Vagina (tissue), 2 donors: ENCODE data around the gene FBXO28. TPM values are rescaled to one million over a fixed set of nuclear protein-coding genes. Genes with fewer than 3 reads are reported as not detected.

Experiments used
- DNase-seq, 2 donors: peaks; one replicate each; pipeline ENCODE4 v3.0.0-alpha.2; 2017; ENCODE audit errors: extremely low spot score in 2 of 2
- H3K27ac ChIP-seq: fragments of 200-600 bp; sonication (generic); one replicate; pipeline ENCODE4 v1.5.1; 2019
- H3K27me3 ChIP-seq: fragments of 200-600 bp; sonication (generic); one replicate; pipeline ENCODE4 v1.5.1; 2019
- H3K36me3 ChIP-seq, 2 donors: fragments of 200-600 bp; sonication (generic); one replicate each; pipeline ENCODE4 v1.5.1; 2017 to 2019
- H3K4me1 ChIP-seq: fragments of 200-600 bp; sonication (generic); one replicate; pipeline ENCODE4 v1.5.1; 2019
- H3K4me3 ChIP-seq, 2 donors: fragments of 200-600 bp; sonication (generic); 1 replicate in 1 of 2; 2 replicates in 1 of 2; pipeline ENCODE4 v1.5.1; 2016 to 2019
- H3K9me3 ChIP-seq: fragments of 200-600 bp; sonication (generic); one replicate; pipeline ENCODE4 v1.5.1; 2019
- POLR2A ChIP-seq, 2 donors: fragments of 450-650 bp; IDR thresholded peaks; one replicate each; pipeline ENCODE4 v1.6.1; 2017; ENCODE audit warnings: antibody characterized with exemption in 2 of 2, mild to moderate bottlenecking in 2 of 2, moderate library complexity in 2 of 2
- POLR2AphosphoS5 ChIP-seq, 2 donors: sonication (generic); formaldehyde crosslinking; IDR thresholded peaks; one replicate each; pipeline ENCODE4 v1.9.0; 2017; ENCODE audit warnings: antibody characterized with exemption in 2 of 2, mild to moderate bottlenecking in 2 of 2, low read depth in 1 of 2; ENCODE audit not compliant: insufficient read depth in 1 of 2
- intact Hi-C: fragments of 100-400 bp; cut with DNase I; formaldehyde crosslinking; loops from one replicate; pipeline ENCODE4 v1.15.1; 2023
- total RNA-seq: library from RNA; depleted of rRNA; stranded (reverse); fragments of >200 nt; gene quantifications from one replicate; pipeline ENCODE4 v1.2.3, GENCODE V29; 2016
- TF ChIP-seq, protein P1 (sequence below), 3 experiments: fragments of 450-650 bp in 2 of 3; fragments of 200-600 bp in 1 of 3; sonication (generic) in 1 of 3; IDR thresholded peaks; one replicate each; pipeline ENCODE4 v1.5.1; 2017 to 2019; ENCODE audit warnings: antibody characterized with exemption in 3 of 3, mild to moderate bottlenecking in 2 of 3, moderate library complexity in 2 of 3

The FBXO28 gene
- total RNA-seq, 1 donor from 2014 or later, result 20.1 TPM

DNA sequence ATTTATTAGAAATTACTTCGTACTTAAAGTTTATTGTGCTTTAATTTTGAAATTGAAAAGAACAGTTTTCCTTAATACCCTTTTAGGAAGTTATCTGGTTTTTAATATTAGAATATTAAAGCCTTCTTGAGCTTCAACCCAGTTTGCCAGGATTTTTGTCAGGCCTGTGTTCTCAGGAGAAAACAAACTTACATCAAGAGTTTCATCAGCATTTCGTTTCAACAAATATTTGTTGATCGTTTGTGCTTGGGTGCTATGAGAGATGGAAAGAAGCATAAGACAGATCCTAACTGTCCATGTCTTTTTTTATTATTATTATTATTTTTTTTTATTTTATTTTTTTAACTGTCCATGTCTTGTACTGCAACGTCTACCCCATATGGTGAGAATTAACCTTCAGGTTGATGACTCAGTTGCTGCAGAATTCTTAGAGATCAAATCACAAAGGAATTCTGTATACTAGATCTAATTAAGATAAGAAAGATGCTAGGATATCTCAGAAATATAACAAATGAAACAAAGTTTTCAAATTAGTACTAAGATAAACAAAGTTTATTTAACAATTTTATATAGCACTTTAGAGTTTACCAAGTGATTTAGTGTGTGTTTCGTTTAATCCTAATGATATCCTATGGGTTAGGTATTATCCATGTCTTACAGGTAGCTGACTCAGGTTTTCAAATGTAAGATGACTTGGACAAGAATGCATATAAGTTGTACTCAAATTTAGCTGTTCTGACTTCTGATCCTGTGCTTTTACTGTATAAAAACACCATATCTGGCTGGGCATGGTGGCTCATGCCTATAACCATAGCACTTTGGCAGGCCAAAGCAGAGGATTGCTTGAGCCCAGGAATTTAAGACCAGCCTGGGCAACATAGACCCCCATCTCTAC is 14.3 kb downstream of the FBXO28 start:
- Histone ChIP-seq H3K27me3 (no peaks in the 10 kb centered on the region), H3K4me3 (no peak overlapping the region), H3K36me3 (peaks cover 0 to 26% of the 10 kb centered on the region in 2 donors), H3K4me1 (no peaks in the 10 kb centered on the region), H3K9me3 (no peaks in the 10 kb centered on the region), H3K27ac (no peak overlapping the region)
- intact Hi-C loops, result no loop called here
- DNase-seq, result no peak
- no peak for TF ChIP-seq POLR2AphosphoS5 (IDR thresholded peaks at IDR 0.05; ENCODE audit: insufficient read depth in 1 of 2, low read depth in 1 of 2)
- TF ChIP-seq POLR2A (IDR thresholded peaks at IDR 0.05), result no peak
- TF ChIP-seq, protein P1, sequence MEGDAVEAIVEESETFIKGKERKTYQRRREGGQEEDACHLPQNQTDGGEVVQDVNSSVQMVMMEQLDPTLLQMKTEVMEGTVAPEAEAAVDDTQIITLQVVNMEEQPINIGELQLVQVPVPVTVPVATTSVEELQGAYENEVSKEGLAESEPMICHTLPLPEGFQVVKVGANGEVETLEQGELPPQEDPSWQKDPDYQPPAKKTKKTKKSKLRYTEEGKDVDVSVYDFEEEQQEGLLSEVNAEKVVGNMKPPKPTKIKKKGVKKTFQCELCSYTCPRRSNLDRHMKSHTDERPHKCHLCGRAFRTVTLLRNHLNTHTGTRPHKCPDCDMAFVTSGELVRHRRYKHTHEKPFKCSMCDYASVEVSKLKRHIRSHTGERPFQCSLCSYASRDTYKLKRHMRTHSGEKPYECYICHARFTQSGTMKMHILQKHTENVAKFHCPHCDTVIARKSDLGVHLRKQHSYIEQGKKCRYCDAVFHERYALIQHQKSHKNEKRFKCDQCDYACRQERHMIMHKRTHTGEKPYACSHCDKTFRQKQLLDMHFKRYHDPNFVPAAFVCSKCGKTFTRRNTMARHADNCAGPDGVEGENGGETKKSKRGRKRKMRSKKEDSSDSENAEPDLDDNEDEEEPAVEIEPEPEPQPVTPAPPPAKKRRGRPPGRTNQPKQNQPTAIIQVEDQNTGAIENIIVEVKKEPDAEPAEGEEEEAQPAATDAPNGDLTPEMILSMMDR (IDR thresholded peaks at IDR 0.05), result no peak

GRCh38 chr1:224131253-224131652 is 17.3 kb downstream of the FBXO28 start:
- DNase-seq, result no peak
- Histone ChIP-seq H3K4me3 (no peak overlapping the region), H3K27ac (no peak overlapping the region), H3K9me3 (no peaks in the 10 kb centered on the region), H3K27me3 (no peaks in the 10 kb centered on the region), H3K36me3 (peaks cover 0 to 42% of the 10 kb centered on the region in 2 donors), H3K4me1 (no peaks in the 10 kb centered on the region)
- TF ChIP-seq POLR2A (IDR thresholded peaks at IDR 0.05) (no peak), POLR2AphosphoS5 (IDR thresholded peaks at IDR 0.05; ENCODE audit: insufficient read depth in 1 of 2, low read depth in 1 of 2) (no peak)
- TF ChIP-seq, protein P1 (IDR thresholded peaks at IDR 0.05), result no peak
- intact Hi-C loops, result no loop called here

- no peaks in the 10 kb centered on the region for H3K4me1 ChIP-seq
- peaks cover 0 to 42% of the 10 kb centered on the region in 2 donors for H3K36me3 ChIP-seq
- no peak overlapping the region for H3K4me3 ChIP-seq
- no peaks in the 10 kb centered on the region for H3K27me3 ChIP-seq
- H3K27ac ChIP-seq, result no peak overlapping the region
- no peaks in the 10 kb centered on the region for H3K9me3 ChIP-seq
- intact Hi-C loops, result no loop called here
- TF ChIP-seq POLR2A (IDR thresholded peaks at IDR 0.05) (no peak), POLR2AphosphoS5 (IDR thresholded peaks at IDR 0.05; ENCODE audit: insufficient read depth in 1 of 2, low read depth in 1 of 2) (peak in 1 of 2 donors; percentile 57)
- TF ChIP-seq, protein P1 (IDR thresholded peaks at IDR 0.05), result no peak
- no peak for DNase-seq
These were observed 19.0 kb downstream of the FBXO28 start for GRCh38 chr1:224132901-224133300.

DNA sequence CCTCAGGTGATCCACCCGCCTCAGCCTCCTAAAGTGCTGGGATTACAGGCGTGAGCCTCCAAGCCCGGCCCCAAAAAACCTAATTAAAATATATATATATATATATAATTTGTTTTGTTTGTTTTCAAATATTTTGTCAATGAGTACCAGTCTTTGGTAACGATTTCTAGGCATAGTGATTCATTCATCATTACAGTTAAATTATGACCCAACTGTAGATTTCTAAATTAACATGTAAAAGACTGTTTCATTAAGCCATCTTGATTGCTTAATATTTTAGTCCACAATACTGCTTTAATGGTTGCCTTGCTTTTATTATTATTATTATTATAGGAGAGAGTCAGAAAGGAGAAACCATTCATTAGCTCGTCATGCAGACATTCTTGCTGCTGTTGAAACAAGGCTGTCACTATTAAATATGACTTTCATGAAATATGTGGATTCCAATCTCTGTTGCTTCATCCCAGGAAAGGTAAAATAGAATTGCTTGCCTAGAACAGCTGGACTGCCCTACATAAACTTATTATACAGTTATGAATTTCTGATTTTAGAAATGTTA is 19.9 kb downstream of the FBXO28 start:
- TF ChIP-seq POLR2A (IDR thresholded peaks at IDR 0.05) (no peak), POLR2AphosphoS5 (IDR thresholded peaks at IDR 0.05; ENCODE audit: insufficient read depth in 1 of 2, low read depth in 1 of 2) (no peak)
- TF ChIP-seq, protein P1 (IDR thresholded peaks at IDR 0.05), result no peak
- H3K4me3 ChIP-seq, result no peak overlapping the region
- intact Hi-C loops, result no loop called here
- no peaks in the 10 kb centered on the region for H3K27me3 ChIP-seq
- H3K9me3 ChIP-seq, result no peaks in the 10 kb centered on the region
- H3K4me1 ChIP-seq, result no peaks in the 10 kb centered on the region
- DNase-seq, result no peak
- H3K36me3 ChIP-seq, result peaks cover 0 to 45% of the 10 kb centered on the region in 2 donors
- no peak overlapping the region for H3K27ac ChIP-seq

- Histone ChIP-seq H3K27ac (no peak overlapping the region), H3K27me3 (no peaks in the 10 kb centered on the region), H3K4me3 (no peak overlapping the region), H3K36me3 (peaks cover 0 to 39% of the 10 kb centered on the region in 2 donors), H3K9me3 (no peaks in the 10 kb centered on the region), H3K4me1 (no peaks in the 10 kb centered on the region)
- intact Hi-C loops, result no loop called here
- no peak for DNase-seq
- TF ChIP-seq, protein P1 (IDR thresholded peaks at IDR 0.05), result no peak
- no peak for TF ChIP-seq POLR2AphosphoS5 (IDR thresholded peaks at IDR 0.05; ENCODE audit: insufficient read depth in 1 of 2, low read depth in 1 of 2)
- TF ChIP-seq POLR2A (IDR thresholded peaks at IDR 0.05), result no peak
These were observed 23.6 kb downstream of the FBXO28 start for GRCh38 chr1:224137518-224137917.
